ENCODE data around the gene DHDDS.
"Not testable (repeated sequence)": the region's sequence is repeated elsewhere in the genome, so short reads cannot be mapped to it uniquely, and the experiment has no call there.

The DHDDS gene

DNA sequence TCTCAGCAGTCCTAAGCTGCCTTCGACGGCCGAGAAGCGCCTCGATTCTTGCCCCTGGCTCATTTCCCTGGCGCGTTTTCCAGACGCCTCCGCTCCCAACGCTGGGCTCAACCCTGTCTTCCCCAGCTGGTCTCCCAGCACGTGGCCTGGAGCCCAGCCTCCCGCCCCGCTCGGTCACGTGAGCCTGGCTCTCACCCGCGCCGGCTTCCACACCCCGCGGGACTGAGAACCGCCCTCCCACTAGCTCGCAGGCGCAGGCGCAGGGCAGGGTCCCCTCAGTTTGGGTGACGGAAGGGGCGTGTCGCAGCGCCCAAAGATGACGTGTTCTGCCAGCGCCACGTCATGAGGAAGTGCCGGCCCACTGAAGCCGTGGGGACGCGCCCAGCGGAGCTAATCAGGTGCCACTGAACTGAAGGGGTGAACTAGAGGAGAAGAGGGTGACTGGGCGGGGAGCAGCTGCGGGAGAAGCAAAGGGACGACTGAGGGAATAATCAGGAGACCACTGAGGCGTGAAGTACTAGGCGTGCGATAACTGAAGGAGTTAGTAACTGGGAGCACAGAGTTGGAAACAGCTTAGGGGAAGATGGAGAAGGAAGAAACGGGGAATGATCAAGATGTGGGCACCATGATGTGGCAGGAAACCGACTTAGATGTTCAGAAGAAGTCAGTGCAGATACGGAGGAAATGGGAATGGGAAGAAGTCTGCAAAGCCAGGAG lies at the start of gene DHDDS:
Gene DHDDS (plus strand): TSS at position 343 of the 717 bp plus-strand sequence. CDS start 625 bp downstream, outside the sequence.
- peak; percentile 81 to 95 for DNase-seq

DNA sequence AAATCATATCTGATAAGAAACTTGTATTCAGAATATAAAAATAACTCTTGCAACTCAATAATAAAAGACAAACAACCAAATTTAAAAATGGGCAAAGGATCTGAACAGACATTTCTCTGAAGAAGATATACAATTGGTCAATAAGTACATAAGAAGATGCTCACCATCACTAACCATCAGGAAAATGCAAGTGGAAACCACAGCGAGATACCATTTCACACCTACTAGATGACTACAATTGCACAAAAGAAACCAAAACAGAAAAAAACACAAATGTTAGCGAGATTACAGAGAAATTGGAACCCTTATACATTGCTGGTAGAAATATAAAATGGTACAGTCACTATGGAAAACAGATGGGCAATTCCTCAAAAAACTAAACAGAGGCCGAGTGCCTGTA lies 48.0 kb upstream of the DHDDS start:
- no peak for DNase-seq

GRCh38 chr1:26385063-26385462 lies 47.1 kb upstream of the DHDDS start:
- not testable (repeated sequence) for DNase-seq

DNA sequence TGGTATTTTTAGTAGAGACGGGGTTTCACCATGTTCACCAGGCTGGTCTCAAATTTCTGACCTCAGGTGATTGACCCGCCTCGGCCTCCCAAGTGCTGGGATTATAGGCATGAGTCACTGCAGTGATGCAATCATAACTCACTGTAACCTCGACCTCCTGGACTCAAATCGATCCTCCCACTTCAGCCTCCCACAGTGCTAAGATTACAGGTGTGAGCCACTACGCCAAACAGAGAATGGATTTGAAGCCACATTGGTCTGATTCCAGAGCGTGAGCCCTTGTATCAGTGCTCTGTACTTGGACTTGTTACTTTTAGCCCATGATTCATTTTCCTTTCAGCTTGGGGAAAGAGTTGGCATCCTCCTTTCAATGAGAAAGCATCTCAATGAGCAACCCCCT lies 44.7 kb upstream of the DHDDS start:
- no peak for DNase-seq

GRCh38 chr1:26388791-26389445 lies 43.2 kb upstream of the DHDDS start:
- no peak for DNase-seq

DNA sequence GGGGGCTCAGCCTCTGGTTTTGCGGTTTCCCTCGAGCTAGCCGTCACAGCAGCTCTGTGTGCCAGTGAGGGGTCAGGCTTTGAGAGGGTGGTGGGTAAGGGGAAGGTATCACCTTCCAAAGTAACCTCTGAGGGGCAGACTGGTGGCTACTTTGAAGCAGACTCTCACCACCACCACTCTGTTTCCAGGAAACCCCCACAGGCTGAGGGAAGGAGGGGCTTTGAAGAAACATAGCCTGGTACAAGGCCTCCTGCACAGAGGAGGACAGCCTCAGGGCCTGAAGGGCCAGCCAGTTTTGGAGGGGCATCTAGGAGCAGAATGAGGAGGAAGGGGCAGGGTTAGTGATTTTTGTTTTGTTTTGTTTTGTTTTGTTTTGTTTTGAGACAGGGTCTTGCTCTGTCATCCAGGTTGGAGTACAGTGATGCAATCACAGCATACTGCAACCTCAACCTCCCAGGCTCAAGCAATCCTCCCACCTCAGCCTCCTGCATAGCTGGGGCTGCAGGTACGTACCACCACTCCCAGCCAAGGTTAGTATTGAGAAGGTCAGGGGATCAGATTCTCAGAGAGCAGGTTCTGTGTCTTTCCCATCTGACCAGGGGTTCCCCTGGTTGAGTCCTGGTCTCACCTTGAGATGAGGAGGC lies 42.4 kb upstream of the DHDDS start:
- no peak for DNase-seq

- no peak for DNase-seq
These were observed 40.7 kb upstream of the DHDDS start for GRCh38 chr1:26391450-26391849.

- no peak for DNase-seq
These were observed 36.4 kb upstream of the DHDDS start for GRCh38 chr1:26395754-26396153.

- DNase-seq: no peak
These were observed 33.1 kb upstream of the DHDDS start for GRCh38 chr1:26399034-26399433.

GRCh38 chr1:26401891-26402290 lies 30.2 kb upstream of the DHDDS start:
- DNase-seq: no peak

- DNase-seq: no peak
These were observed 28.5 kb upstream of the DHDDS start for GRCh38 chr1:26403656-26404055.

GRCh38 chr1:26404641-26405040 lies 27.5 kb upstream of the DHDDS start:
- DNase-seq: no peak

GRCh38 chr1:26405281-26405915 lies 26.7 kb upstream of the DHDDS start:
- DNase-seq: no peak

DNA sequence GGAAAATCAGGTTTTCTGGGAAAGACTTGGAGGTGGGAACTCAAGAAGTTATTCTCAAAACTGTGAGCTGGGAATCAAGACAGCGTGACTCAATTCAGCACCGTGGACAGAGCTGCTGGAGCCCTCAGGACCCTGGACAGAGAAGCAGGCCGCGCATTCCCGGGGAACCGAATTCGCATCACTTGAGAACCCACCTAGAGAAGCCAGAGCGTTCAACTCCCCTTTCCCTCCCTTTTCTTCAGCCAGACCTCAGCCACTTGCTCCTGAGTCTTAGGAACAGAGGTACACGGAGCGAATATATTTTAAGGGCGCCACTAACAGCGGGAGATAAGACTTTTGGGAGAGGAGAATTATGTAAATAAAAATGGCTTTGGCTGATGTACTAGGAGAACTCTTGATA lies 23.5 kb upstream of the DHDDS start:
- DNase-seq: no peak

DNA sequence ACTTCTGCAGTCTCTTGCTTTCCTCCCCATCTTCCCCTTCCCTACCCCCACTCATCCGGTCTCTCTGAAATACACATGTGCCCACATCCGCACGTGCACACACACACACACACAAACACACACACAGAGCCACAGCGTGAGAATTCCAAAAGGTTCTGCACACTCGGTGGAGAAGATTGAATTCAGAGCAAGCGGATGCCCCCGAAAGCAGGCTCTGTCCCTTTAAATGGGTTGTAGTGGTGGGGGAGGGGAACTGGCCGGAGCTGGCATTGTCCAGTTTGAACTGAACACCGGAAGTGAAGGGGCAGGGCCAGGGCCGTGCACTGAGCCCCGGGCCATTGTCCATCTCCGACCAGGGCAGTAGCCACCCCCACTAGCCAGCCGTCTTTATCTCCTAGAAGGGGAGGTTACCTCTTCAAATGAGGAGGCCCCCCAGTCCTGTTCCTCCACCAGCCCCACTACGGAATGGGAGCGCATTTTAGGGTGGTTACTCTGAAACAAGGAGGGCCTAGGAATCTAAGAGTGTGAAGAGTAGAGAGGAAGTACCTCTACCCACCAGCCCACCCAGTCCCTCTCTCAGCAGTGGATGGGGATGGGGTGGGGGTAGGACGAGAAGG lies 22.8 kb upstream of the DHDDS start:
- DNase-seq: no peak

GRCh38 chr1:26410706-26411623 lies 21.2 kb upstream of the DHDDS start, which contains the start of gene LIN28A:
Gene LIN28A, plus strand, starts transcription at chr1:26410817. Its CDS starts 75 bp downstream, at chr1:26410892.
- no peak for DNase-seq

DNA sequence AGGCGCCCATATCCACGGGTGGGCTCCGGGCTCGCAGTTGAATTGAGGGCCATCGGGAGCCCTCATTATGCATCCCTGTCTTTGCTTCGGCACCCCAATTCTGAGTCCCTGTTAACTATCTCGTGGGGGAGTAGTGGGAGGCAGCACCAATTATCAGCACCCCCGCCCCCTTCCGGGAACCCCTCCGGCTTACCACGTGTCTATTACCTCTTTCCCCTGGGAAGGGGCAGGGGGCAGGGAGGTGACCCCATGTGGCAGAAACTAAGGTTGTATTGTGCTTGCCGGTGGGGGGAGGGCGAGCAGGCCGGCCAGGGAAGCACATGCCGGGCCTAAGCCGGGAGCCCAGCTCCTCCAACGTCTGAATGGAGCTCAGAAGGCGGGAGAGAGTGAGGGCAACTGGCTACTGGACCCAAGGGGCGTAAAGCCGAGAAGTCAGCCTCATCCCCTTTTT lies 20.5 kb upstream of the DHDDS start:
- DNase-seq: no peak

- DNase-seq: no peak
These were observed 19.8 kb upstream of the DHDDS start for GRCh38 chr1:26412180-26412840.

DNA sequence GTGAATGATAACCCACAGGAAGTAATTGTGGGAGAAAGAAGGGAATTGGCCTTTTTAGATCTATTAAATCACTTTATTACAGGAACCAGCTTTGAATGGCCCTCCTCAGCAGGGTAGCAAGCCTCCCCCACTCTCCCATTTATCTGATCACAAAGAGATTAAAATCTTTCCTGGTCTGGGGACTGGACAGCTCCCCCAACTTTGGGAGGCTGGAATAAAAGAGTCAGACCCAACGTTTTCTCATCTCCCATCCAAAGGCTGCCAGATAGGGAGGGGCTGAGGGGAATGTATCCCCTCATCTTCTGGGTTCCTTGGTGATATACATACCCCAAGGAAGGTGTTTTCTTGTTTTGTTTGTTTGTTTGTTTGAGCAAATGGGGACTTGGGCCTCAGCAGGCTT lies 19.1 kb upstream of the DHDDS start:
- no peak for DNase-seq

GRCh38 chr1:26417111-26417759 lies 14.9 kb upstream of the DHDDS start:
- peak in 1 of 2 experiments; percentile 25 for DNase-seq

All from cerebellar nuclear complex (tissue), 1 donor.